ENCODE data around the gene MEIOSIN. TPM values are rescaled to one million over a fixed set of nuclear protein-coding genes. Genes with fewer than 3 reads are reported as not detected.

Gene MEIOSIN
- total RNA-seq, 1 donor from 2014 or later, result not detected

GRCh38 chr19:45804959-45805230 is 71.7 kb downstream of the MEIOSIN start:
- Mint-ChIP-seq H3K9me3 (ENCODE audit: unreplicated experiment) (peaks cover 4% of the 10 kb centered on the region), H3K36me3 (ENCODE audit: unreplicated experiment) (no peaks in the 10 kb centered on the region), H3K4me1 (ENCODE audit: low read depth, unreplicated experiment) (peaks cover 2% of the 10 kb centered on the region), H3K27me3 (ENCODE audit: unreplicated experiment) (peaks cover 3% of the 10 kb centered on the region), H3K4me3 (ENCODE audit: unreplicated experiment) (no peak overlapping the region), H3K27ac (ENCODE audit: unreplicated experiment) (no peak overlapping the region)
- DNase-seq, result no peak
- no peak for TF ChIP-seq CTCF (IDR thresholded peaks at IDR 0.05; ENCODE audit: partially characterized antibody, unreplicated experiment)

DNA sequence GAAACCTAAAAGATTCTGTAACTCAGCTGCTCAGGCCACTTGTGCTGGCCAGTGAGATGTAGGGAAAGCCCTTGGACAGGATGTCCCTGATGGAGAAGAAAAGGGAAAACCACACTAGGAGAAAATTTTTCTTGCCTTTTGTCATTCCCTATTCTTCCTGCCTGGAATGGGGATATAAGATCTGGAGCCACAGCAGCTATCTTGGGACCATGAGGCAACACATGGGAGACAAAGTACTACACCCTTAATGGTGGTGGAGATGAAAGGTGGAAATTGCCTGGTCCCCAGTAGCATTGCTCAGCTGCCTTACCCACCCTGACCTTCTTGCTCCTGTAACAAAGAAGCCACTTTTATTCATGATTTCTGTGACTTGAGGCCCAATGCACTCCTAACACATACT is 72.5 kb downstream of the MEIOSIN start:
- no peak overlapping the region for H3K4me3 Mint-ChIP-seq (ENCODE audit: unreplicated experiment)
- no peak for DNase-seq
- H3K36me3 Mint-ChIP-seq (ENCODE audit: unreplicated experiment), result no peaks in the 10 kb centered on the region
- H3K4me1 Mint-ChIP-seq (ENCODE audit: low read depth, unreplicated experiment), result peaks cover 2% of the 10 kb centered on the region
- no peak for TF ChIP-seq CTCF (IDR thresholded peaks at IDR 0.05; ENCODE audit: partially characterized antibody, unreplicated experiment)
- H3K27ac Mint-ChIP-seq (ENCODE audit: unreplicated experiment), result no peak overlapping the region
- H3K27me3 Mint-ChIP-seq (ENCODE audit: unreplicated experiment), result peaks cover 3% of the 10 kb centered on the region
- H3K9me3 Mint-ChIP-seq (ENCODE audit: unreplicated experiment), result peaks cover 4% of the 10 kb centered on the region

- Mint-ChIP-seq H3K4me3 (ENCODE audit: unreplicated experiment) (no peak overlapping the region), H3K4me1 (ENCODE audit: low read depth, unreplicated experiment) (peaks cover 2% of the 10 kb centered on the region), H3K36me3 (ENCODE audit: unreplicated experiment) (no peaks in the 10 kb centered on the region), H3K9me3 (ENCODE audit: unreplicated experiment) (peaks cover 8% of the 10 kb centered on the region), H3K27me3 (ENCODE audit: unreplicated experiment) (no peaks in the 10 kb centered on the region), H3K27ac (ENCODE audit: unreplicated experiment) (peak overlapping the region; percentile 76)
- no peak for TF ChIP-seq CTCF (IDR thresholded peaks at IDR 0.05; ENCODE audit: partially characterized antibody, unreplicated experiment)
- no peak for DNase-seq
Observed at GRCh38 chr19:45809643-45810159, 76.5 kb downstream of the MEIOSIN start.

GRCh38 chr19:45812297-45812696 is 79.1 kb downstream of the MEIOSIN start:
- H3K27ac Mint-ChIP-seq (ENCODE audit: unreplicated experiment), result no peak overlapping the region
- H3K27me3 Mint-ChIP-seq (ENCODE audit: unreplicated experiment), result peaks cover 3% of the 10 kb centered on the region
- H3K4me1 Mint-ChIP-seq (ENCODE audit: low read depth, unreplicated experiment), result peaks cover 2% of the 10 kb centered on the region
- no peak overlapping the region for H3K4me3 Mint-ChIP-seq (ENCODE audit: unreplicated experiment)
- DNase-seq, result no peak
- H3K36me3 Mint-ChIP-seq (ENCODE audit: unreplicated experiment), result no peaks in the 10 kb centered on the region
- peaks cover 7% of the 10 kb centered on the region for H3K9me3 Mint-ChIP-seq (ENCODE audit: unreplicated experiment)
- no peak for TF ChIP-seq CTCF (IDR thresholded peaks at IDR 0.05; ENCODE audit: partially characterized antibody, unreplicated experiment)

Other genes with a start within 250 kb of the MEIOSIN start
- gene RTN2, start 236.4 kb upstream of the MEIOSIN start, total RNA-seq (ENCODE audit: unreplicated experiment), result 179 TPM
- gene PPM1N, start 235.0 kb upstream of the MEIOSIN start, total RNA-seq (ENCODE audit: unreplicated experiment), result 6.6 TPM
- 73.6 TPM for gene VASP, start 226.0 kb upstream of the MEIOSIN start, total RNA-seq (ENCODE audit: unreplicated experiment)
- 10.5 TPM for gene OPA3, start 148.6 kb upstream of the MEIOSIN start, total RNA-seq (ENCODE audit: unreplicated experiment)
- gene GPR4, start 131.2 kb upstream of the MEIOSIN start, total RNA-seq (ENCODE audit: unreplicated experiment), result not detected
- gene EML2, start 94.0 kb upstream of the MEIOSIN start, total RNA-seq (ENCODE audit: unreplicated experiment), result 53.2 TPM
- 36.4 TPM for gene GIPR, start 65.2 kb upstream of the MEIOSIN start, total RNA-seq (ENCODE audit: unreplicated experiment)
- 264 TPM for gene SNRPD2, start 41.5 kb upstream of the MEIOSIN start, total RNA-seq (ENCODE audit: unreplicated experiment)
- gene QPCTL, start 40.8 kb upstream of the MEIOSIN start, total RNA-seq (ENCODE audit: unreplicated experiment), result 2.6 TPM
- gene FBXO46, start 2.5 kb upstream of the MEIOSIN start, total RNA-seq (ENCODE audit: unreplicated experiment), result 20.4 TPM
- 2.0 TPM for gene SIX5, start 35.8 kb downstream of the MEIOSIN start, total RNA-seq (ENCODE audit: unreplicated experiment)
- gene DMPK, start 49.1 kb downstream of the MEIOSIN start, total RNA-seq (ENCODE audit: unreplicated experiment), result 107 TPM
- gene DMWD, start 59.4 kb downstream of the MEIOSIN start, total RNA-seq (ENCODE audit: unreplicated experiment), result 123 TPM
- gene RSPH6A, start 81.9 kb downstream of the MEIOSIN start, total RNA-seq (ENCODE audit: unreplicated experiment), result 0.61 TPM
- 78.1 TPM for gene SYMPK, start 129.7 kb downstream of the MEIOSIN start, total RNA-seq (ENCODE audit: unreplicated experiment)
- gene FOXA3, start 130.9 kb downstream of the MEIOSIN start, total RNA-seq (ENCODE audit: unreplicated experiment), result 1.0 TPM
- 19.2 TPM for gene IRF2BP1, start 152.7 kb downstream of the MEIOSIN start, total RNA-seq (ENCODE audit: unreplicated experiment)
- gene MYPOP, start 169.2 kb downstream of the MEIOSIN start, total RNA-seq (ENCODE audit: unreplicated experiment), result 7.1 TPM
- not detected for gene NANOS2, start 181.3 kb downstream of the MEIOSIN start, total RNA-seq (ENCODE audit: unreplicated experiment)
- gene NOVA2, start 240.4 kb downstream of the MEIOSIN start, total RNA-seq (ENCODE audit: unreplicated experiment), result 163 TPM

All from glutamatergic neuron (in vitro differentiated cells).